Fibroblast of gingiva (primary cell): ENCODE results near the gene AGBL5.
A peak's percentile ranks its signal among the peaks of the same experiment; 100 is the strongest.

Experiments used
- DNase-seq: peaks from one replicate; pipeline ENCODE4 v3.0.0-alpha.2; 2011; ENCODE audit warnings: low read depth

The AGBL5 gene

GRCh38 chr2:27079233-27080139 is 28.0 kb downstream of the AGBL5 start:
- peak; percentile 30 for DNase-seq

GRCh38 chr2:27080140-27080469 is 28.6 kb downstream of the AGBL5 start:
- DNase-seq, result no peak

- DNase-seq, result no peak
Observed at GRCh38 chr2:27080603-27080936, 29.1 kb downstream of the AGBL5 start.

GRCh38 chr2:27081984-27082772 is 30.7 kb downstream of the AGBL5 start:
- no peak for DNase-seq

DNA sequence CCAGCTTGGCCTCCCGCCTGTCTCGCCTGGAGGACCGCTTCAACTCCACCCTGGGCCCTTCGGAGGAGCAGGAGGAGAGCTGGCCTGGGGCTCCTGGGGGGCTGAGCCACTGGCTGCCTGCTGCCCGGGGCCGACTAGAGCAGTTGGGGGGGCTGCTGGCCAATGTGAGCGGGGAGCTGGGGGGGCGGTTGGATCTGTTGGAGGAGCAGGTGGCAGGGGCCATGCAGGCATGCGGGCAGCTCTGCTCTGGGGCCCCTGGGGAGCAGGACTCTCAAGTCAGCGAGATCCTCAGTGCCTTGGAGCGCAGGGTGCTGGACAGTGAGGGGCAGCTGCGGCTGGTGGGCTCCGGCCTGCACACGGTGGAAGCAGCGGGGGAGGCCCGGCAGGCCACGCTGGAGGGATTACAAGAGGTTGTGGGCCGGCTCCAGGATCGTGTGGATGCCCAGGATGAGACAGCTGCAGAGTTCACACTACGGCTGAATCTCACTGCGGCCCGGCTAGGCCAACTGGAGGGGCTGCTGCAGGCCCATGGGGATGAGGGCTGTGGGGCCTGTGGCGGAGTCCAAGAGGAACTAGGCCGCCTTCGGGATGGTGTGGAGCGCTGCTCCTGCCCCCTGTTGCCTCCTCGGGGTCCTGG is 31.4 kb downstream of the AGBL5 start:
- DNase-seq, result no peak

DNA sequence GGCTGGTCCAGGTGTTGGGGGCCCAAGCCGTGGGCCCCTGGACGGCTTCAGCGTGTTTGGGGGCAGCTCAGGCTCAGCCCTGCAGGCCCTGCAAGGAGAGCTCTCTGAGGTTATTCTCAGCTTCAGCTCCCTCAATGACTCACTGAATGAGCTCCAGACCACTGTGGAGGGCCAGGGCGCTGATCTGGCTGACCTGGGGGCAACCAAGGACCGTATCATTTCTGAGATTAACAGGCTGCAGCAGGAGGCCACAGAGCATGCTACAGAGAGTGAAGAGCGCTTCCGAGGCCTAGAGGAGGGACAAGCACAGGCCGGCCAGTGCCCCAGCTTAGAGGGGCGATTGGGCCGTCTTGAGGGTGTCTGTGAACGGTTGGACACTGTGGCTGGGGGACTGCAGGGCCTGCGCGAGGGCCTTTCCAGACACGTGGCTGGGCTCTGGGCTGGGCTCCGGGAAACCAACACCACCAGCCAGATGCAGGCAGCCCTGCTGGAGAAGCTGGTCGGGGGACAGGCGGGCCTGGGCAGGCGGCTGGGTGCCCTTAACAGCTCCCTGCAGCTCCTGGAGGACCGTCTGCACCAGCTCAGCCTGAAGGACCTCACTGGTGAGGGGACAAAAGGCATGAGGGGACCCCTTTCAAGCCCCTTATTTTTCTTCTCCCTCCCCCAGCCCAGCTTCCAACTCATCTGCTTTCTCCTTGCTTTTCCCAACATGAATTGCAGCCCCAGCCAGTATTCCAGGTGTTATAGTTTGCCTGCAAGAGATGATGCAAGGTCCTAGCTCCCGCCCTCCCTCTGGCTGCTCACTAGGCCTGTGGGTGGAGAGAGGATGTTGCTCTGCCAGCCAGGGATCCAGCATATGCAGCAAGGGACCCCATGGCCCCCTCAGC is 32.2 kb downstream of the AGBL5 start:
- no peak for DNase-seq

- no peak for DNase-seq
Observed at GRCh38 chr2:27084297-27085061, 33.0 kb downstream of the AGBL5 start.

DNA sequence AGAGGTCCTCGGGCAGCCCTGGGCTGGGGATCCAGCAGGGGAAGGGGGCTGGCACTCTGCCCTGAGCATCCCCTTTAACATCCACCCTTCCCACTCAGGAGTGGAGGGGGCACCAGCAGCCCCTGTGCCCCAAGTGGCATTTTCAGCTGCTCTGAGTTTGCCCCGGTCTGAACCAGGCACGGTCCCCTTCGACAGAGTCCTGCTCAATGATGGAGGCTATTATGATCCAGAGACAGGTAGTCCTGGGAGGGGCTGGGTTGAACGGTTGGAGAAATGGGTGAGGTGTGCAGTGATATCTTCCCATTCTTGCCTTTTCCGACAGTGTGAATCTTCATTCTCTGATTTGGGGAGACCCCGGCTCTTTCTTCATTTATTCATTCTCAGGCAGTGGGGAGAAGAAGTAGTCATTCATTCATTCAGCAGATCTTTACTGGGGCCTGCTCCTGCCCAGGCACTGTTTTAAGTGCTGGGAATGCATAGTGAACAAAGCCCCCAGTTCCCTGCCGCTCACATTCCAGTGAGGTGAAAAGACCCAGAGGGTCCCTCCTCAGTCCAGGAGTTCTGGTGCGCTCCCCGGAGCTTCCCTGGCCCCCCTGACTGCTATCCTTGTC is 33.7 kb downstream of the AGBL5 start:
- no peak for DNase-seq

DNA sequence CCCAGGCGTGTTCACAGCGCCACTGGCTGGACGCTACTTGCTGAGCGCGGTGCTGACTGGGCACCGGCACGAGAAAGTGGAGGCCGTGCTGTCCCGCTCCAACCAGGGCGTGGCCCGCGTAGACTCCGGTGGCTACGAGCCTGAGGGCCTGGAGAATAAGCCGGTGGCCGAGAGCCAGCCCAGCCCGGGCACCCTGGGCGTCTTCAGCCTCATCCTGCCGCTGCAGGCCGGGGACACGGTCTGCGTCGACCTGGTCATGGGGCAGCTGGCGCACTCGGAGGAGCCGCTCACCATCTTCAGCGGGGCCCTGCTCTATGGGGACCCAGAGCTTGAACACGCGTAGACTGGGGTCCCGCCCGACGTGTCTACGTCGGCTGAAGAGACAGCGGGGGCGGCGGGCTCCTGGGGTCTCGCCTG is 34.2 kb downstream of the AGBL5 start:
- DNase-seq, result peak; percentile 80

GRCh38 chr2:27086090-27086723 is 34.7 kb downstream of the AGBL5 start:
- DNase-seq, result peak; percentile 87

- DNase-seq, result no peak
Observed at GRCh38 chr2:27086724-27087593, 35.5 kb downstream of the AGBL5 start, which contains the start of gene KHK. Gene KHK (plus strand): TSS chr2:27086772. CDS start chr2:27087260, 488 bp downstream.

DNA sequence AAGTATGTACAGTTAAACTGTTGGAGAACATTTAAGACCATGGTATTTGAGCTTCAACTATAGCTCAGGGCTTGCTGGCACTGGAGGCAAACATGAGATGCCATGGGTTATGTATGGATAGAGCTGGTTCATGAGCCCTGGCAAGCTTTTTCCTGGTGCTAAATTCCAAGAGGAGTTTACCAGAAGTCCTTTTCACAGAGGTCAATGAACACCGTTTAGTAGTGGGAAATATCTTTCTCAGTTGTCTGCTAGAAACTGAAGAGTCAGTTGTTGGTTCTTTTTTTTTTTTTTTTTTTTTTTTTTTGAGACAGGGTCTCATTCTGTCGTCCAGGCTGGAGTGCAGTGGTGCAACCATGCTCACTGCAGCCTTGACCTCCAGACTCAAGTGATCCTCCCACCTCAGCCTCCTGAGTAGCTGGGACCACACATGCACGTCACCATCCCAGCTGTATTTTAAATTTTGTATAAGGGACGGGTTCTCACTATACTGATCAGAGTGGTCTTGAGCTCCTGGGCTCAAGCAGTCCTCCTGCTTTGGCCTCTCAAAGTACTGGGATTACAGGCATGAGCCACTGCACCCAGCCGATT is 36.4 kb downstream of the AGBL5 start:
- DNase-seq, result no peak

GRCh38 chr2:27088634-27089033 is 37.2 kb downstream of the AGBL5 start:
- DNase-seq, result no peak

DNA sequence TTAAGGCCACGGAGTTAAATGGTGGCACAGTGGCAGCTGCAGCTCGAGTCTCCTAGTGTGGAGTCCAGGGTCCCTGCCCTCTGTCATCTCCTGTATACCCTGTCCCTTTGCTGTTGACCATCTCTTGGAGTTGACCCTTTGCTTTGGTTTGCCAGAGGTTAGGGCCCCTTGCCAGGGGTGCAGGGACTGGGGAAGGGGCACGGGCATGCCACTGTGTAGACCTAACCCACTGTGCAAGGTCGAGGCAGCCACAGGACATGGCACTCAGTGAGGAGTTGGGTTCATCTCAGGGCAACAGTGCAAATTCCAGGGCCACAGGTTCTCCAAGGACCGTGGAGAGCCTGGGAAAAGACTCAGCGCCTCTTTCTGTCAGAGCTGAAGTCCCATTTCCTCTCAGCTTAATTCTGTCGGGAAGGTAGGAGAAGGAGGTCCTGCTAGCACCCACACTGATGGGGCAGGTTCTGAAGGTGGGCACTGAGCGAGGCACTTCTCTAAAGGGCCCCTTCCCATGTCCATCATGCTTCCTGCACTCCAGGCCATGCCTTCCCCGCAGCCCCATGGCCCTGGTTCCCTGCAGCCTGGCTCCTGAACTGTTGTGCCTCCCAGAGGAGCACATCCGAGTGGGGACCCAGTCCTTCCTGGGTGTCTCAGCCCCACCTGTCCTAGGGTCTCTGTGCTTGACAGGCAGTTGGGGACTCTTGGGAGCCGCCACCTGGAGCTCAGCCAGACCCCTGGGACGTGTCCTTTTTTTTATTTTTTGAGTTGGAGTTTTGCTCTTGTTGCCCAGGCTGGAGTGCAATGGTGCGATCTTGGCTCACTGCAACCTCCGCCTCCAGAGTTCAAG is 37.9 kb downstream of the AGBL5 start:
- no peak for DNase-seq

DNA sequence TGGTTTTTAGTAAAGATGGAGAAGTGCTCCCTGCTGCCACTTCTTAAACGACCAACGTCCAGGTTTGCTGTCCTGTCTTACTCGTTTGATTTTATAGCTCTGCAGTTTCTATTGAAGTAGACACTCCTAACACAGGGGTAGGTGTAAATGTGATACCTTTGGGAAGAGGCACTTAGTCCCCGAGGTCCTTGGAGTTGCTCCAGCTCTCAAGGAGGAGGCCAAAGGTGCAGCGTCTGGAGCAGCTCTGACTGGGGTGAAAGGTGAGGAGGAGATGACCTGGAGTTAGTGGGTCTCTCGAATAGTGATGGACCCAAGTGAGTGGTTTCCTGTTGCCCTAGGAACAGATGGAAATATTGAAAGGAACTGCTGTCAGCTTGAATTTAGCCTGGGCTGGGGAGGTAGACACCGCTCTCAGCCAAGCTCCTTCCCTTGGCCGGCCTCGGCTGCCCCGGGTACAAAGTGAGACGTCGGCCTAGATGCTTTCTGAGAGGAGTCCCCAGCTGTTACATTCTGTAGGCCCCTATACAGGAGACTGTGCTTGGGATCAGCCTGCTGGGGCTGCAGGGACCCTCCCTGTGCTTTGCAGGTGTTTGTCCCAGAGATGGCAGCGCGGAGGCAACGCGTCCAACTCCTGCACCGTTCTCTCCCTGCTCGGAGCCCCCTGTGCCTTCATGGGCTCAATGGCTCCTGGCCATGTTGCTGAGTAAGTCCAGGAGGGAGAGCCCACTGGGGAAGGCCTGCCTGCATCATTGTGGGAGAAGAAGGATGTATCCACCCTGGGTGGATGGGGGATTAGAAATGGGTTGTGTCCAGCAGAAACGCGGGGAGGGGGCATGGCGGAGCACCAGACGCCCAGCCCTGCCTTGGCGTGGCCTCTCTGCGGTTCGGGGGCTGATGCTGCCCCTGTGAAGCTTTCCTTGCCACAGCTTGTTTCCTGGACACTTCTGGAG is 40.6 kb downstream of the AGBL5 start:
- DNase-seq, result no peak

DNA sequence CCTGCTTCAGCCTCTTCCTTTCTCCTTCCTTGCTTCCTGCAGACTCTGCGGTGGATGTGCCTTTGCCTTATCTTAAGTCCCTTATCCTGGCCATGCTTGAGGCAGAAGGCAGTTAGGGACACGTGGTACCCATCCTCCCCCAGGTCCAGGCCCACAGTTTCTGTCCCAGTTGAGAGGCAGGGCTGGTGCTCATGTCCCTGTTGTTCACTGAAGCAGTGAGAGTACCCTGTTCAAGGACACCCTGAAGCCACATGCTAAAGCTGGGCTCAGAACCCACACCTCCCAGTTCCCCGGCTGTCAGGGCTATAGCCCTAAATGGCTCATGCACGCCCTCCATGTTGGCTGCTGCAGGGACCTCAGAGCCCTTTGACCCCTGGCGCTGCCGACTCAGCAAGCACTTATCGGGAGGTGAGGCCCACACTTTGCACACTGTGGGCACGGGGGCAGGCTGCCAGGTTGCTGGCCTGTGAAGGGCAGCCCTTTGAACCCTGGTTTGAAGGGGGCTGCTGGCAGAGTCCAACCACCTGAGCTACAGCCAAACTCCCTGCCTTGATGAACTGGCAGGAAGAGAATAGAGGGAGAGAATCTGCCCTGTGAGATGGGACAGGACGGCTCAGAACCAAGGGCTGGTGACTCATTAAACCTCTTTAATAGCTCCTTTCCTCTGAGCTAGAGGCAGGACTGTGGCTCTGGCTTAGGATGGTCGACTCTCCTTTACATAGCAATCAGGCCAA is 41.4 kb downstream of the AGBL5 start:
- no peak for DNase-seq
